CMK (cell line): ENCODE measurements around the gene RBKS.
A peak's percentile ranks its signal among the peaks of the same experiment; 100 is the strongest.
"Not testable (repeated sequence)": the region's sequence is repeated elsewhere in the genome, so short reads cannot be mapped to it uniquely, and the experiment has no call there.

Experiments
- DNase-seq: peaks from one replicate; pipeline ENCODE4 v3.0.0-alpha.2; 2010; ENCODE audit warnings: low read depth

The RBKS gene

DNA sequence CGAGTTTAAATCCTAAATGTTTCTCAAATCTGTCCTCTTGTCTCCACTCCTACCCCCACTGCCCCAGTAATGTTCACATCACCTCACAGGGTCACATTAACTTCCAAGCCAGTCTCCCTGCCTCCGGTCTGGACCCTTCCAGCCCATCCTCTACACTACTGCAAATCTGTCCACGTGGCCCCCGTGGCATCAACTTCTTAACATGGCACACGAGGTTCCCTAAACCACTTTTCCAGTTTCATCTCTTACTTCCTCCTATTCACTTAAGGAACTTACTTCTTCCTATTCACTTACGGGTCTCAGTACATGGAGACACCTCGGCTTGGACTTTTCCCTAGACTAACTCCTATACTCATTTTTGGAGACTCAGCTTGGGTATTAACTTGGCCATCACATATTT, 91.7 kb downstream of the RBKS start:
- DNase-seq, result no peak

DNA sequence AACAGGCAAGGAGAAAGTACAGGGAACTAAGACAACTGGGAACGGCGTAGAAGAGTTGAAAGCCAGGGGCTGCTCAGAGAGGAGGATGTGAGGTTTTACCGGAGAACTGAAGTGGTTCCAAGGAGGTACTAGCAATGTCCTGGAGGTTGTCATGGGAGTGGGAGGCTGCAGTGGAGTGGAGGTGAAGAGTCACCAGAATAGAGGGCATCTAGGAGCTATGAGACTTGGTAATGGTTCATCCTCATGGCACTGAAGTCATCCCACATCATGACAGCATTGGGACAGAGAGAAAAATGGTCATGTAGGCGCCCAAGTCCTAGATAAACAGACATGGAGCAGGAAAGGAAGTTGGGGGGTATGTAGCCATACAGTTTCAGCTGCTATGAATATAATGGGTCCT, 92.3 kb downstream of the RBKS start:
- no peak for DNase-seq

DNA sequence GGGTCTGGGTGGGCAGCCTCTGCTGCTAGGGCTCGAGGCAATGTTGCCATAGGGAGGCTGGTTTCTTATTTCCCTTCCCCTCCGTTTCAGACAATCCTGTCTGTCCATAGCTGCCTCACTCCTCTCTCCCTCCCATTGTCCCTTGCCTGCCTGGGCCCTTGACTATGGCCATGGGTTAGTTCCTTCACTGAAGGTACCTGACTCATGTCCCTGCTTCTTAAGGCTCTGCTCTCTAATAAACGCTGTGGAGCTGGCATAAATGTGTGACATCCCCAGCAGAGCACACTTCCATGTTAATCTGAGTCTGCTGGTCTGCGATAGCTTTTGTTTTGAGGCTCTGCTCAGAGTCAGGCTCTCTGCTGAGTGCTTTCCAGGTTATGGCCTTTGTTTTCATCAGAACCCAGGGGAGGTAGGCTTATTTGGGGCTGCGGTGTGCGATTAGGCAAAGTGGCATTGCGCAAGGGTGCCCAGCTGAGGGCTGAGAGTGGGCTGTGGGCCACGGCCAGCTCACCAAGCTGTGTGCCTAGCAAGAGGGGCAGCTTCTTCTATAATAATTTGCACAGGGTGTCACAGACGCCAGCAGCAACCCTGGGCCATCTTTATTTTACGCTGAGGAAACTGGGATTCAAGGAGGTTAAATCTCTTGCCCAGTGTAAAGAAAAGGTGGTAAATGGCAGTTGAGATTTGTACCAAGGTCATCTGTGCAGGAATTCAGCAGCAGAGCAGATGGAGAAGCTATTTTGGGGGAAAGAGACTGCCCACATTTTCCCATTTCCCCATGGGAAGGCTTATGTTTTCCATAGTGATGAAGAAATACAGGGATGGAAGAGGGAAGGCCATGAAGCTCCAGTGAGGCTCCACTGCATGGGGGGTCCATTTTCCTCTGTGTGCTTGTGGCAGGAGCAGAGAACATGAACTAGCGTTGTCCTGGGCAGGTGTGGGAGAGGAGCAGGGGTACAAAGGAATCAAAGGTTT, 93.1 kb downstream of the RBKS start:
- no peak for DNase-seq

DNA sequence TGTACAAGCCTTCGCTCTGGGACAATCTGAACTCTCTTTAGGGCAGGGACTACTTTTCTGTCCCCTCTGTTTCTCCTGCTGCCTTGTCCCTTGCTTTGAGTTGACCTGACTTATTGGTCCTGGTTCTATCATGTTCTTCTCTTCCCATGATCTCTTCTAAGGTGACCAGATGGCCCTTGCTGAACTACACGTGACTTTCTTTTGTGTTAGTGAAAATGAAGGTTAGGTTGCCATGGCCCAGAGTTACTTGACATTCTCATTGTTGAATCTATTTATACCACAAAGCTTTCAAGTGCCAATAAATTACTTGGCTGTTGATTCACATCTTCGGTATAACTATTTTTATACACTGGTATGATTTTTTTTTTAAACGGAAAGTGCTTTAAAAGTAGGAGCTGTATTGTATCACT, 94.3 kb downstream of the RBKS start:
- DNase-seq, result no peak

DNA sequence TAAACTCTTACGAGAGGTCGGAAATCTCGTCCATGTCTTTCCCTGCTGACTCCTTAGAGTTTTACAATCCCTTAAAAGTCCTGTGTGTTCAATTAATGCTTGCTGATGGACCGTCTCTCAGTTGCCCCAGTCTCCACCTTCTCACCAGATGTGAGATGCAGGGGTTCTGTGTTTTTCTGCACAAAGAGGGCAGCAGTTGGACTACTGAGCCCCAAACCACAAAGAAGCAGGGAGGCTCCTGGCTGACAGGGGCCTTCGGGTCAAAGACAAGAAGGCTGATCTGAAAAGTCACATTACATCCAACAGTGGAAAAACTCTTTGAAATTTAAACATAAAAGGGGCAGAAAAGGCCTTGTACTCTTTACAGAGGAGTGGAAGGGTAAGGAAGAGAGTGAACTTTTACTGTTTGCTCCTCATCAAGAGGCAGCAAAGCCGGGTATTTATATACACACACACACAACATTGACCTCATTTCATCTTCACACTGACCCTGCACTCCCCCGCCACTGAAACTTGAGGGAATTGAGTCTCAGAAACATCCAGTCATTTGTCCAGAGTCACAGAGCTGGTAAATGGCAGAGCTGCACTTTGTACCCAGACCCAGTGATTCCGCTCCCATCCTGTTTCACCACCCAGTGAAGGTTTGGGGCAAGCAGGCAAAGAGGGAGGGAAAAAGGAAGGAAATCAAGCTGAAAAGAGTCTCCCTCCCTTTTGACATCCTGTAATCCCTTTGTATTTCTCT, 94.9 kb downstream of the RBKS start:
- no peak for DNase-seq

DNA sequence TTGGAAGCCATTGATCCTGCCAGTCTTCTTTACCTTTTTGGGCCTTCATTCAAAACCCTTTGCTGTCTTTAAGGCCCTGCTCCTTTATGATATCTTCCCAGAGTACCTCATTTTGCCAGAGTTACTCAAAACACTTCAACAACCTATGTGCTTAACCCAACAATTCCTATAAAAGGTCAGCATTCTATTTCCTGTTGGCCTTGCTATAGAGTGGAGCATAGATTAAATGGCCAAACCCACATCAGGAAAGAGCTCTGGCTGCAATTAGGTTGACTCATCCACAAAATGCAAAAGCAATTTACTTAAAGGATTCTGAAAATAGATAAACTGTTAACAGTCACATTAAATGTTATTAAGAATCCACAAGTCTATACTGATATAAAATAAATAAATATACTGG, 97.4 kb downstream of the RBKS start:
- DNase-seq, result no peak

DNA sequence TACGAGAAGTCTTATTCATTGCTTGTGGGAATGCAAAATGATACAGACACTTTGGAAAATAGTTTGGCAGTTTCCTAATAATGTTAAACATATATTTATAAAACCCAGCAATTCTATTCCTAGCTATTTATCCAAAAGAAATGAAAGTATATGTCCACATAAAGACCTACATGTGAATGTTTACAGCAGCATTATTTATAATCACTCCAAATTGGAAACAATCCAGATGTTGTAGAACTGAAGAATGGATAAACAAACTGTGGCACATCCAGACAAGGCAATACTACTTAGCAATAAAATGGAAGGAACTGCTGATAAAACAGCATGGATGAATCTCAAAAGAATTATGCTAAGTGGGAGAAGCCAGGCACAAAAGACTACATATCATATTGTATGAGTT, 99.4 kb downstream of the RBKS start:
- DNase-seq, result no peak

DNA sequence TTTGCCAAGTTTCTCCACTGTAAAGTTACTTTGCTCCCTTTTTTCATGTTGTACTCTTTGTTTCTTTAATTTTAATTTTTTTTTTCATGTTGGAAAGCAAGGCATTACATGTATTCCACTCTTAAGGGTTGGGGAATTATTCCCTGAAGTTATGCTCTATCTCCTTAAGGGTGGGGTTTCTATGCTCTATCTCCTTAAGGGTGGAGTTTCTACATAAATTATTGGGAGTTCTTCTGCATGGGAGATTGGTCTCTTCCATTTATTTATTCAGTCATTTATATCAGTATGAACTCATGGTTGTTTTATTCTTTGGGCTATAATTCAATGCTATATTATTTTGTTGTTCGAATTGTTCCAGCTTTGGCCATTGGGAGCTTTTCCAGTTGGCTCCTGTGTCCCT, 107.5 kb downstream of the RBKS start:
- DNase-seq, result no peak

DNA sequence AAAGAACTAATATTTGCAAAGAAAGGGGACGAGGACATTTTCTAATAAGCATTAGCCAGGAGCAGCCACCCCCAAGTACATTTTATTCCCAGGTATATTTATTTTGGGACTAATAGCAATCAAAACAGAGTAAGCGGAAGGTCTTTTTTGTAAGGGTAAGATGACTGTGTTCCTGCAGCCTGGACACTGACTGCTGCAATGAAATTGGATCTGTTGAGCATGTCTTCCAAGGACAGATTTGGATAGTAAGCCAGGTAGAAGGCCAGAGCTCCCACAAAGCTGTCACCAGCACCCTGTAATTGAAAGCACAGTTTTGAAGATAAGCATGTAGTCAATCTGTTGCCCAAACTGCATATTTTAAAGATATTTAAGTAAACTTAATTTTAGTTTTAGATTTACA, 108.7 kb downstream of the RBKS start:
- no peak for DNase-seq

DNA sequence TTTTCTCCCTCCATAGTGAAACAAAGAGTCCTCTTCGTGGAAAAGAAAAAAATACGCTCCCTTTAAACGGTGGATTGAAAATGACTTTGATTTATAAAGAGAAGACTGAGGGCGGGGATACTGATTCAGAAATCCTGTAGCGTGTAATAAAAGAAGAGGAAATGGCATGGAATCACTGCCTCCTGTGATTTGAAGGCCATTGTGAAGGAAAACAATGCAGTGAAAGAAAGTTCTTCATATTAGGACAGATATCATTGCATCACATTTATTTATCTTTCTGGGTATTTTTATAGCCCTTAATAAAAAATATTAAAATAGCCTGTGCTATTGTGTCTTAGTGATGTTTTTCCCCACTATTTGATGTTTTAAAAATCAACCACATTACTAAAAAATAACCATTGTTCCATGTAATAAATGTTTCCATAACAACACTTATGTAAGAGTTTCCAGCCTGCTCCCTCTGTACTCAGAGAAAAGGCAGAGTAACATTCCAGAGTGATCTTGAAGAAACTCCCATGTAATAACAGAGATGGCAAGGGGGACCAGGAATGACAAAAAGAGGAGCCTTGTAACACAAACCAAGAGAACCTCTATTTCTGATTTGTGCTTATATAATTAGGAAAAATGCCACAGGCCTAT, 110.7 kb downstream of the RBKS start:
- no peak for DNase-seq

DNA sequence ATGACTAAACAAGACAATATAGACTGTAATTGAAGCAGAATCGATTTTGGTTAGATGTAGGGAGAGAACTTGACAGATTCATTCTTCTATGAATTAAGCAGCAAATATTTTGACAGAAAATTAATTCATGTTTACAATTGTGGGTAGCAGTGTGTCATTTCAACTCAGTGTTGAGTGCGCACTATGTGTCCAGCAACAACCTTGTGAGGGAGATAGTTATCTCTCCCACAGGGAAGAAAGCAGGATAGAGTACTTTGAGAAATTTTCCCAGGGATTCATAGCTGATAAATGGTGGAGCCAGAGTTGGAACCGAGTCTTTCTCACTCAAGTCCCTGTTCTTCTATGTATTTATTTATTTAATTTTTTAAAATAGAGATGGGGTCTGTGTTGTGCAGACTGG, 113.5 kb downstream of the RBKS start:
- no peak for DNase-seq

DNA sequence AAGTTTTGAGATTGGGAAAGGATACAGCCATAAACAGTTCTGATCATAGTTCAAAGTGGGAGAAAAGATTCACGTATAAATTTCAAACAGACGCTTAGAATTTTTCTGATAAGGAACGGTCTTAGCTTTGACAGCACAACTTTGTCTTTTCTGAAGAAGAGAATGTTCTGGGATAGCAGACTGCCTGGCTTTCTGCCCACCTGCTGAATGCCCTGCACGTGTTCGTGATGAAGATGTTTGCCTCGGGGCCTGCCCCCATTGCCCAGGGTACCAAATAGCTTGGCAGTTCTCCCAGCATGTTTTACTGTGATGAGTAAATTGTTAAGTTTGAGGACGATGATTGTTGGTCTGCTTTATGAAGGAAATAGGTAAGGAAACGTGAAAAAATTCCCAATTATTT, 114.1 kb downstream of the RBKS start:
- no peak for DNase-seq

DNA sequence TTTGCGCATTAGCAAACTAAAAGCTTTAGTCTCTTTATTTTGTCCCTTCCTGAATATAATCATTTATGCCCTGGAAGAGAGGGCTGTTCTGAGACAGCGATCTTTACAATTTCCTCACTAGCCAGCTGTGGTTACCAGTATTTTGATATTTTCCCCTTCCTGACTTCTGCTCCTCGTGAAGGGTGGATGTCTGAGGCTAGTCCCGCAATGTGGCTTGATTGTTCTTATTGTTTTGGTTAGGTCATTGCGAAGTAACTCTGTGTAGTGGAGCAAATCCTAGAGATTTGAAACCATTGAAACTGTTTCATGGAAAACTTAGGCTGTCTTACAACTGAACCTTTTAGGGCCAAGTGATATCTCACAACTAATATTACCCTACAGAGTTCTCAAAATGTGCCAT, 116.2 kb downstream of the RBKS start:
- DNase-seq, result no peak

DNA sequence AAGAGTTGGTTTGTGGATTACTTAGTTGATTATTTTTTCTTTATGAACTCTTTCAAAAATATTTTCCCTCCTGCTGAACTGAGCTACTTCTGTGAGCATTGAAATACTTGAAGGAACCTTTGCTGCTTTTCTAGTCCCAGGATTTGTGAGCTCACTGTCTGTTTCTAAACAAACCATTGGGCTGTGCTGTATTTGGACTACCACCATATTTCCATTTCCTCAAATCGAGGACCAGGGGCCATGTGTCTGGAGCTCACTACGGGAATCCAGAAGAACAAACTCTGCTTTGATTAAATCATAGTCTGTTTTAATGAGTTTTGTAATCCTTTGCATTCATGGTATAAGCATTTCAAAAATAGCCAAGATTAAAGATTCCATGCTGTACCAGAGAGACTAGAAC, 117.4 kb downstream of the RBKS start:
- DNase-seq, result no peak

DNA sequence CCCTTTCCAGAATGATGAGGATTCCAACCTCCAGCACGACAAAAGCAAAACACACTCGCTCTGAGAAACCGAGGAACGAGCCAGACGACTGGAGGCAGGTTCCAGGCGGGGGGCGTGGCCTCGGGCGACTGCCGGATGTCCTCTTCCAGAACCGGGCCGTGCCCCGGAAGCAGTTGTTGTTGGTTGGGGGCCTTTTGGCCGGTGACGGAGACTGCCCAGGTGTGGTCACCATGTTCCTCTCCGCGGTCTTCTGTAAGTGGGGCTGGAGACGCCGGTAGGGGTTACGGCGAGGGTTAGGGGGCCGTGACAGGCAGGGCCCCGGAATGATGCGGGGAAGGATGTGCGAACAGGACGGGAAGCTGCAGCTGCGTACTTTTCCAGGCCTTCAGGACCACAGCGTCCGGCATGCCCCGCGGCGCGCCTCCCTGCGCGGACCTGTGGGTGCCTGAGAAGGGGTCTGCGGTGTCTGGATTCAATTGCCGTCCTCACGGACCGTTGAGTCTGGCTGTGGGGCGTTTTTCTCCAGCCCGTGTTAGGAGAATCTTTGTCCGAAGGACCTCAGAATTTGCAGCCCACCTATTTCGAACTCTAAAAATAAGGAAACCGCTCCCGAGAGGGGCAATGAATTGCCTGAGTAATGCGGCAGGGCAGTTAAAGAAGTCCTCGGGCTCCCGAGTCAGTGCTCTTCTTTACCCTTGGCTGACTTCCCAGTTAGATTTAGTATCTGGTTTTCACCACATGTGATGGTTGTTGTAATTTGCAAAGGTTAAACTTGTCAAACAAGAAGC, 118.4 kb downstream of the RBKS start, which contains the start of gene MRPL33:
Gene MRPL33, plus strand, starts transcription at position 172 of the 788 bp plus-strand sequence. Its CDS starts 59 bp downstream, at position 231.
- peak; percentile 78 for DNase-seq

DNA sequence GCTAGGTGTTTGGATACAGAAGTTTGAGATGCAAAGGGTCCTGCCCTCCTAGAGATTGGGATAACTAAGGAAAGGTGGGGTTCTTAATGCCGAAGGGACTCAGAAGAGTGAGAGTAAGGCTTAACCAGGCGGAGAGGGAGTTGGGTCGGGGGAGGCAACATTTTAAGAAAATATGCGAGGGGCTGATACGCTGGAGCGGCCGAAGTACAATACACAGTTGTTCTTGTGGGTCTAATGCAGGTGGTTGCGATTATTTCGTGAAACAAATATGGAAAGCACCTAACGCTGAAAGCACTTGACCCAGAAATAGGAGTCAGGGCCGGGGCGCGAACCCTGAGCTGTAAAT, 119.0 kb downstream of the RBKS start:
- no peak for DNase-seq

DNA sequence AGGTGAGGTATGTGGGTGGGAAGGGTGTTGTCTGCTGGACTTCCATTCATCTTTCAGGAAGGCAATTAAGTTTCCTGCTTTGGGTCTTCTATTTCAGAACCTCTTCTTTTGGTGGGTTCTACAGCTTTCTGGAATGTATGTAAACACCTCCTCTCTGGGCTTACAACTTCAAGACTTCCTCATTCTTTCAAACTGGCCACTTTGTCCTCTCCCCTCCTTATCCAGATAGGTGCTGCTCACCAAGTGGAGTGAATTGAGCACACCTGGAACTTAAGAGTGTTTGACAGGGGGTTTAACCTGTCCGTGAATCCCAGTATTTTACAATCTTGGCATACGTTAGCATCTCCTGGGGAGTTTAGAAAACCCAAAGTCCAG, 123.9 kb downstream of the RBKS start:
- no peak for DNase-seq

DNA sequence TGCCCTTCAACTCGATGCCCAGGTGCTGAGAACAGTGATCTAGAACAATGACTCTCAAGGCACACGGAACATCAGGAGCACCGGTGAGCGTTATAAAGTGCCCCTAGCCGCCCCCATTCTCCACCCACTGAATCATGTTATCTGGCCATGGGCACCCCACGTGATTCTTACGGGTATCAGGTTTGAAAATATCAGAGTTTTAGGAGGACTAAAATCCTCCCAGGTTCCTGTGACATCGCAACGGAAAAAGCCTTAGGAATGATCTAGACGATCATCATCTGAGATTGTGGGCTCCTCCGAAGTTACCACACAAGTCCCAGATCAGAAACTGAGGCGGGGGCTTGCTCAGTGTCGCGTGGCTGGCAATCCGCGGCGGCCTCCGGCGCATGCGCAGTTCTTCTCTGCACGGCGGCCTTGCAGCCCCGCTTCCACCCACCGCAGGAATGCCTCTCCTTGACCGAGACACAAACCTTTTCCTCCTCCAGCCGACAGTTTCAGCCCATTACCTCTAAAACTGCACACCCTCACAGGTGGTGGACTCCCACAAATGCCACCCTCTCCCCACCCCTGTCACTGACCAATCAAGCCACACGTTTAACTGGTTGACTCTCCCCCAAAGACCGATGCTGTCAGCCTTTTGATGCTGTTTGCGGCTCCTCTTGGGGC, 124.4 kb downstream of the RBKS start:
- DNase-seq, result no peak

DNA sequence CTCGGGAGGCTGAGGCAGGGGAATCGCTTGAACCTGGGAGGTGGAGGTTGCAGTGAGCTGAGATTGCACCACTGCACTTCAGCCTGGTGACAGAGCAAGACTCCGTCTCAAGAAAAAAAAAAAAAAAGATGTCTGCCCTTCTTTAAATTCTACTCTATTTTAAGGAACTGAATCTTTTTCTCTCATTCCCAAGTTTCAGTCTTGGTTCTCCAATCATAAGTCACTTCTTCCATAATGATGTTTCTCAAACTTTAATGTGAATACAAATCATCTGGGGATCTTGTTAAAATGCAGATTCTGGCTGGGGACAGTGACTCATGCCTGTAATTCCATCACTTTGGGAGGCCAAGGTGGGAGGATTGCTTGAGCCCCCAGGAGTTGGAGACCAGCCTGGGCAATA, 125.7 kb downstream of the RBKS start:
- not testable (repeated sequence) for DNase-seq

DNA sequence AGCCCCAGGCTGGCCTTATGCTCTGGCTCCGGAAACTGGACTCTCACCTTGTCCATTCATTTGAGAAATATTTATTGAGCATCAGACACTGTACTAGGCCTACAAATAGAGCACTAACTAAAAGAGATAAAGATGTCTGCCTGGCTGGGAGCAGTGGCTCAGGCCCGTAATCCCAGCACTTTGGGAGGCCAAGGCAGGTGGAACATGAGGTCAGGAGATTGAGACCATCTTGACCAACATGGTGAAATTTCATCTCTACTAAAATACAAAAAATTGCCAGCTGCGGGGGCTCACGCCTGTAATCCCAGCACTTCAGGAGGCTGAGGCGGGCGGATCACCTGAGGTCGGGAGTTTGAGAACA, 126.3 kb downstream of the RBKS start:
- no peak for DNase-seq
